Measurements from ENCODE around the gene MMP15.
"Not testable (repeated sequence)": the region's sequence is repeated elsewhere in the genome, so short reads cannot be mapped to it uniquely, and the experiment has no call there.

Gene MMP15

GRCh38 chr16:58087209-58087913, 61.8 kb downstream of the MMP15 start:
- DNase-seq: no peak

- DNase-seq: no peak
Measured at GRCh38 chr16:58088091-58088490, 62.5 kb downstream of the MMP15 start.

- not testable (repeated sequence) for DNase-seq
Measured at GRCh38 chr16:58090396-58090795, 64.8 kb downstream of the MMP15 start.

- DNase-seq: no peak
Measured at GRCh38 chr16:58094026-58094425, 68.5 kb downstream of the MMP15 start.

- DNase-seq: no peak
Measured at GRCh38 chr16:58094791-58095574, 69.4 kb downstream of the MMP15 start.

GRCh38 chr16:58095575-58095960, 70.0 kb downstream of the MMP15 start:
- not testable (repeated sequence) for DNase-seq

GRCh38 chr16:58096249-58096648, 70.7 kb downstream of the MMP15 start:
- no peak for DNase-seq
